GM21528 (cell line): ENCODE results near the gene ZNF398.
"Not testable (repeated sequence)": the region's sequence is repeated elsewhere in the genome, so short reads cannot be mapped to it uniquely, and the experiment has no call there.

Experiments
- ATAC-seq: cut with Tn5 transposase; IDR thresholded peaks from one replicate; pipeline ENCODE4 v1.9.1; 2021; ENCODE audit warnings: mild to moderate bottlenecking, moderate library complexity; ENCODE audit not compliant: unreplicated experiment, low FRiP score

Gene ZNF398, protein sequence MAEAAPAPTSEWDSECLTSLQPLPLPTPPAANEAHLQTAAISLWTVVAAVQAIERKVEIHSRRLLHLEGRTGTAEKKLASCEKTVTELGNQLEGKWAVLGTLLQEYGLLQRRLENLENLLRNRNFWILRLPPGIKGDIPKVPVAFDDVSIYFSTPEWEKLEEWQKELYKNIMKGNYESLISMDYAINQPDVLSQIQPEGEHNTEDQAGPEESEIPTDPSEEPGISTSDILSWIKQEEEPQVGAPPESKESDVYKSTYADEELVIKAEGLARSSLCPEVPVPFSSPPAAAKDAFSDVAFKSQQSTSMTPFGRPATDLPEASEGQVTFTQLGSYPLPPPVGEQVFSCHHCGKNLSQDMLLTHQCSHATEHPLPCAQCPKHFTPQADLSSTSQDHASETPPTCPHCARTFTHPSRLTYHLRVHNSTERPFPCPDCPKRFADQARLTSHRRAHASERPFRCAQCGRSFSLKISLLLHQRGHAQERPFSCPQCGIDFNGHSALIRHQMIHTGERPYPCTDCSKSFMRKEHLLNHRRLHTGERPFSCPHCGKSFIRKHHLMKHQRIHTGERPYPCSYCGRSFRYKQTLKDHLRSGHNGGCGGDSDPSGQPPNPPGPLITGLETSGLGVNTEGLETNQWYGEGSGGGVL

DNA sequence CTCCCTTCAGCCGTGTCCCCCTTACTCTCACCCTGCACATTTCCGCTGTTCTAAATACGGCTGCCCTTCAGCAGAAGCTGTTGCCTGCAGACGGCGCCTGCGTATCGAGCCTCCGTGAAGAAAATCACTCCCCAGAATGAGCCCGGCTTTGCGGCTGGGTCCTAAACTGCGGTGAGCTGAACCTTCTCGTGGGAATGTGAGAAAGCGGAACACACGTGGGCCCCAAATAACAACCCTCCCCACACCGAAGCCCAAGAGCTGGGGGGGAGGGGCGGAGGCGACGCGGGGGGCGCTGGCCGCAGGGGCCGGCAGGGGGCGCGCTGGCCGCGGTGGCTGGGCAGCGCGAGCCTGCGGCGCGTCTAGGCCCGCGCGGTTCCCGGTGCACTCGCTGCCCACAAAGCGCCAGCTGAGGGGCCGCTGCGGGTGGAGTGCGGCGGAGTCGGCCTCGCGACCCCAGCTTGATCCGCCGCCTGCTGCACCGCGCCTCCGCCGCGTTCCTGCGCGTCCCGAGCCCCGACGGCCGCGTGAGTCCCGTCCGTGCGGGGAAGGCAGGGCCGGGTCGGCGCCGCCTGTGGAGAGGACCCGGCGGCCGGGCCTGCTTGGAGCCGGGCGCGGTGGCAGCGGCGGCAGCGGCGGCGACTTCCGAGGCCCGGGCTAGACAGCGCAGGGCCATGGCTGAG lies at the start of gene ZNF398:
TSS of gene ZNF398 (plus strand) at position 382 of the 680 bp plus-strand sequence. CDS start at position 672, 290 bp downstream.
- ATAC-seq: peak; percentile 75

DNA sequence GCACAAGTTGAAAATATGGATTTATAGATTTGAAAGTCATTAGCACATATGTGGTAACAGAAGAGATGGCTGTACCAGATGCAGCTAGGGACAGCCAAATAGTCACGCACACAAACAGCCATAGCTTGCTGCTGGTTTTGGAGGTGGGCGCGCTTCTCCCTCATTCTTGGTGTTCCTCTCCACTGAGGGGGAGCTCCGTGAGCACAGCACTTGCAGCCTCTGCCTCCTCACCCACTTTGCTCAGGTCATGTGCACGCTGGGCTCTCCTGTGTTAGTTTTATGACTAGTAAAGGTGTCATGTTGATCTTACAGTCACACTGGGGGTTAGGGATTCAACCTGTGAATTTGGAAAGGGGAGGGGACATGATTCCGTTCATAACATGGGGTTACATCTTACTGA lies 48.2 kb upstream of the ZNF398 start:
- no peak for ATAC-seq

DNA sequence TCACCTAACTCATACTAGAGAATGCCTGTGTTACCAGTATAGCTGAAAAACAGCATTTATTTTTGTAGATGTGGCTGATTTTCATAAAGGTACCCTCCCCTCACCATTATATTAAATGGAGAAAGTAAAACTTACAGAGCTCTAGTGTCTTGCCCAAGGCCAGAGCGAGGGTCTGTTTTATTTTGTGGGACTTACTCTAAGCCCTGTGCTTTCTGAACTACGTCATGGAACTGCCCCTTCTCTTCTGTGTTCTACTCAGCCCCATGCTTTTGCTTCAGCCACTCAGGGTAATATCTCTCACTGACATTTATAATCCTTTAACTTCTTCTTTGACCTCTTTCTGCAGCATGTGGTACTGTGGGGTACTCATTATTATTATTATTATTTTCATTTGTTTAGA lies 46.4 kb upstream of the ZNF398 start:
- ATAC-seq: no peak

DNA sequence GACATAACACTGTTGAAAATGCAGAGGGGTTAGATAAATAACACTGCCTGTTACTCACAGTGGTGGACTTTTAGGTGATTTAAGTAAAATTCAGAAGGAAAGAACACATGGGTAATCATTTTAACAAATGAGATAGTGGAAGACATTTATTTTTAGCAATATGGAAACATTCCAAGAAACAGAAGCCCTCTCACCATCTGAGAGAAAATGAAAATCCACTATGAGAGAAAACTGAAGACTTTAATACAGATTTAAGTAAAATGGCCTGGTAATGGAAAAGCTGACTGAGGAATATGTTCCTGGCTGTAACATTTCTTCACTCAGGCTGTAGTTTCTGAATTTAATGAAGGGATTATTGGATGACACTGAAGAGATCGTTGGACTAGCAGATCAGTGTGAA lies 44.6 kb upstream of the ZNF398 start:
- ATAC-seq: no peak

DNA sequence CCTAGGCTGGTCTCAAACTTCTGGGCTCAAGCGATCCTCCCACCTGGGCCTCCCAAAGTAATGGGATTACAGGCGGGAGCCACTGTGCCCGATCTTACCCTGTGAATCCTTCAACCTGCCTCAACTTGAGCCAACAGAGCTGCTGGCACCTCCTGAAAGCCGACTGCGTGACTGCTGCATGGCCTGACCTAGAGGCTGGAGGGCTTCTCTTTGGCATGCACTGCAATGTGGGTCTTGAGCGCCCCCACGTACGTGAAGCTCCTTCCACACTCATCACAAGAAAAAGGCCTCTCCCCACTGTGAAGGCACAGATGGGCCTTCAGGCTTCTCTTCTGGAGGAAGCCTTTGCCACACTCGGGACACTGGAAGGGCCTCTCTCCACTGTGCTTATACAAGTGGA lies 43.8 kb upstream of the ZNF398 start:
- ATAC-seq: no peak

DNA sequence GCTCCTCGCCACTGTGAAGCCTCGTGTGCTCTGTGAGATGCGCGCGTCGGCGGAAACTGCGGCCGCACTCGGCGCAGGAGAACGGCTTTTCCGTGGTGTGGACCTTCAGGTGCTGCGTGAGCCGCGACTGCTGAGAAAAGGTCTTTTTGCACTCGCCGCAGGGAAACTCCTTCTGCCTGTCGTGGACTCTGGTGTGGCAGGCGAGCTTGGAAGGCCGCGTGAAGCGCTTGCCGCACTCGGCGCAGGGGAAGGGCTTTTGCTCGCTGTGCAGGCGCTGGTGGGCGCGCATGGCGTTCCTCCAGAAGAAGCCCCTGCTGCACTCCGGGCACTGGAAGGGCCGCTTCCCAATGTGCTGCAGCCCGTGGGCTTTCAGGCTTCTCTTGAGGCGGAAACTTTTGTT lies 43.0 kb upstream of the ZNF398 start:
- ATAC-seq: no peak

DNA sequence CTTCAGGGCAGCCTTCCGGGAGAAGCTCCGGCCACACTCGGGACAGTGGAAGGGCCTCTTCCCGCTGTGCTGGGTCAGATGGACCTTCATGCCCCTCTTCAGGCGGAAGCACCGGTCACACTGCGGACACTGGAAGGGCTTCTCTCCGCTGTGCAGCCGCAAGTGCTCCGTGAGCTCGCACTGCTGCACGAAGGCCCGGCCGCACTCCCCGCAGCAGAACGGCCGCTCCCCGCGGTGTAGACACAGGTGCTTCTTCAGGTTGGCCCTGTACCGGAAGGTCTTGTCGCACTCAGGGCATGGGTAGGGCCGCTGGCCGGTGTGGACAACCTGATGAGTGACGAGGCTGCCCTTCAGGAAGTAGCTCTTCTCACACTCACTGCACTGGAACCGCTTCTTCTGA lies 42.5 kb upstream of the ZNF398 start:
- ATAC-seq: no peak

DNA sequence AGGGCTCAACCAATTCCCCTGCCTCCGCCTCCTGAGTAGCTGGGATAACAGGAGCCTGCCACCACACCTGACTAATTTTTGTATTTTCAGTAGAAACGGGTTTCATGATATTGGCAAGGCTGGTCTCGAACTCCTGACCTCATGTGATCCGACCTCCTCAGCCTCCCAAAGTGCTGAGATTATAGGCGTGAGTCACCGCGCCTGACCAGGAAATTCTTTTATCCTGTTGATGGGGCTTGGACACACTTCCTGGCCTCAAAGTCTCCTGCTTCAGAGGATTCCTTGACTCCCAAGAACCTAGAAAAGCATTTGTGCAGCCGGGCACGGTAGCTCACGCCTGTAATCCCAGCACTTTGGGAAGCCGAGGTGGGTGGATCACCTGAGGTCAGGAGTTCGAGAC lies 37.3 kb upstream of the ZNF398 start:
- no peak for ATAC-seq

DNA sequence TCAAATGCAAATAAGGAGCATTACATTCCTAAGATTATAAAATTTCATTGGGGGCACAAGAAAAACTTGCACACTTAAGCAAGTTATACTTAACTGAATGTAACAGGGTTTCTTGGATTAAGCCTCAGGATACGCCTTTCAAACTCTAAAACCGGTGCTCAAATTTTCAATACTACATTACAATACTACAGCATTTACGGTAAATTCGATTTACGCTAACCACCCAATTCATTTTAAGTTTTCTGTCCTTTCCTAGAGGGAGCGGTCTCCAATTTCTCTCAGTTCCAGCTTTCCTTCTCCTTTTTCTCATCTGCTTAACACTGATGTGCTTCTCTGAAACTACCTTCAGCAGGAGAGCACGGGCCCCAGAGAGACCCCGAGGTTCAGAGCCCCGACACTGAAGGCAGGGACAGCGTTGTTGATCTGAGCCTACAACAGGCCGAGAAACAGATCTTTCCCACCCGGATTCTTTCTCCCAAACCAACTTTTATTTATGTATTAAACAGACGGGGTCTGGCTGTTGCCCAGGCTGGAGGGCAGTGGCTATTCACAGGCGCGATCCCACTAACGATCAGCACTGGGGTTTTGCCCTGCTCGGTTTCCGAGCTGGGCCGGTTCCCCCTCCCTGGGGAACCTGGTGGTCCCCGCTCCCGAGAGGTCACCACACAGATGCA lies 21.9 kb upstream of the ZNF398 start:
- no peak for ATAC-seq

DNA sequence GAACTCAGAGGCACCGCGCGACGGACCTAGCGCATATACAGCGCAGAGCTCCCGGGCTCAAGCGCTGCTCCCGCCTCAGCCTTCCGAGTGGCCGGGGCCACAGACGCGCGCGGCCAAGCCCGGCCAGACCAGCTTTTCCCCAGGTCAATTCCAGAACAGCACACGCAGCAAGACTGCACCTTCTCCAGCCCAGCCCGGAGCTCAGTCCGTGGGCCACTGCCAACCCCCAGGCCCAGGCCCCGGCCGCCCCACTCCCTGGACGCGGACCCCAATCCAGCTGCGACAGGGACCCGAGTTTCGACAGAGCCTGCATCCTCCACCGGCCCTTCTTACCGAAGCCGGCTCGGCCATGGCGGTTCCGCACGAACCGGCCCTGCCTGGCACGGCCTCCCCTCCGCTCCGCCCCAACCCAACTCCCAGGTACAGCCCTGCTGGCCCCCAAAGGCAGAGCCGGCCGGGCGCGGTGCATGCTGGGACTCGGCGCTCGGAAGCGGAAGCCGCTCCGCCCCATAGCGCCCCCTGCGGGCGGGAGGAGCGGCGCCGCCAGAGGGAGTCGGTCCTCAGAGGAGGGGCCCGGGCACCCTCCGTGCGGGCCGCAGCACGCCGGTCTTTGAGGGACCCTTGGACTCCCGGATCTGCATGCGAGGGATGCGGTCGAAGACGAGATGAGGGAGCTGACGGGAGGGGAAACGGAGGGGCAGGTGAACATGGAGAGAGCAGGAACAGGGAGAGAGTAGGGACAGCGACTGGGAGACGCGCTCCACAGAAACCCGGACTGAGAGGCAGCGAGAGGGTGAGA lies 21.2 kb upstream of the ZNF398 start, which contains the start of gene ZNF425:
TSS of gene ZNF425 (minus strand) at position 462 of the 799 bp plus-strand sequence. CDS start at position 351, 111 bp downstream.
- ATAC-seq: peak; percentile 89

DNA sequence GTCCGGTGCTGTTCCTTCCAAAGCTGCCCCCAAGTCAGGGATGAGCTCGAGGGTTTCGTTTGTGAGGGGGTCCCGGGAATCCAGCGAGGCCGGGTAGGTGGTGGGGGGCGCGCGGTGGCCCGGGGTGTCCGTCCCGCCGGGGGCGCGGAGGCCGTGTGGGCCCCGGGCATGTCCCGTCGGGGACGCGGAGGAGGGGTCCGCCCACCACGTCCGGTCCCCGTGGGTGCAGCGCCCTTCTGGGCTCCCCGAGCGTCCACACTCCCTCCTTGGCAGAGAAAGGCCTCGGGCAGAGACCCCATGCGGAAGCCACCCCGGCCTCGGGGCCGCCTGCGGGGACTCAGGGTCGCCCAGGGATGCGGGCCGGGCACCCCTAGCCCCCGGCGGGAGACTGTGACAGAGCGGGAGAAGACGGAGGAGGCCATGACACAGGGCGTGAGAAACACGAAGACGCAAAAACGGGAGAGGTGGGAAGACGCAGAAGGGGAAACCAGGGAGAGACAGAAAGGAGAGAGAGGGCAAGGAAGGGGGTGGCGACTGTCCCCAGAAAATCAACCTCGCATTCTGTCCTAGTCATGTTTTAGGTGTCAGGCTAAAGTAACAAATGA lies 20.5 kb upstream of the ZNF398 start:
- peak; percentile 52 for ATAC-seq

DNA sequence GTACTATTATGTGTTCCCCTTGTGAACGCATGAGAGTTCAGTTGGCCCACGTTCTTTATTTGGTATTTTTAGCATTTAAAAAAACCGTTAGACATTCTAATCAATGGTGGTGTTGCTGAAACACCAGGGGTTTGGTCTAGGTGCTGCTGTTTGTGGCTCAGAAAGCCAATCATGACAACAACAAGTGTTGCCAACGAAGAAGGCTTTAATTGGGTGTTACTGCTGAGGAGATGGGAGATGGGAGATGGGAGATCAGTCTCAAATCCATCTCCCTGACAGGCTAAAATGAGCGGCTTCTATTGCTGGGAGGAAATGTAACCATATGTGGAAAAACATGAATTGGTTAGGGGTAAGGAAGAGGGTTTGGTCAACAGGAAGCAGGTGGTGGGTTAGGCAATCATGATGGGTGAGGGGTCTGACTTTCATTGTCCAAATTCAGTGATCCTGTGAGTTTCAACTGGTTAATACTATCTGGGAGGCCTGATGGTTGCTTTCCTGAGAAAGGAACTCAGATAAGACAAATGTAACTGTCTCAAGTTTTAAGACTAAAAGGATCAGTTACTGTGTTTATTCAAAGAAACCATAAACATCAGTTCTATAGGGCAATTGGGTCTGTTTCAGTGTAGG lies 16.6 kb upstream of the ZNF398 start:
- no peak for ATAC-seq

DNA sequence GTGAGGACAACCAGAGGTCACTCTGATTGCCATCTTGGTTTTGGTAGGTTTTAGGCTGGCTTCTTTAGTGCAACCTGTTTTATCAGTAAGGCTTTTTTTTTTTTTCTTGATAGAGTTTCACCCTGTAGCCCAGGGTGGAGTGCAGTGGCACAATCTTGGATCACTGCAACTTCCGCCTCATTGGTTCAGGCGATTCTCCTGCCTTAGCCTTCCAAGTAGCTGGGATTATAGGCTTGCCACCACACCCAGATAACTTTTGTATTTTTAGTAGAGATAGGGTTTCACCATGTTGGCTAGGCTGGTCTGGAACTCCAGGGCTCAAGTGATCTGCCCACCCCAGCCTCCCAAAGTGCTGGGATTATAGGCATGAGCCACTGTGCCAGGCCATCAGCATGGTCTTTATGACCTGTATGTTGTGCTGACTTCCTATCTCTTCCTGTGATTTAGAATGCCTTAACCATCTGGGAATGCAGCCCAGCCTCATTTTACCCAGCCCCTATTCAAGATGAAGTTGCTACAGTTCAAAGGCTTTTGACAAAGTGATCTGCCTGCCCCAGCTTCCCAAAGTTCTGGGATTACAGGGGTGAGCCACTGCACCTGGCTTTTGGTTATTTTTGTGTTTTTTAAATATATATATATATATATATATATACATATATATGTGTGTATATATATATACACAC lies 14.1 kb upstream of the ZNF398 start:
- no peak for ATAC-seq

DNA sequence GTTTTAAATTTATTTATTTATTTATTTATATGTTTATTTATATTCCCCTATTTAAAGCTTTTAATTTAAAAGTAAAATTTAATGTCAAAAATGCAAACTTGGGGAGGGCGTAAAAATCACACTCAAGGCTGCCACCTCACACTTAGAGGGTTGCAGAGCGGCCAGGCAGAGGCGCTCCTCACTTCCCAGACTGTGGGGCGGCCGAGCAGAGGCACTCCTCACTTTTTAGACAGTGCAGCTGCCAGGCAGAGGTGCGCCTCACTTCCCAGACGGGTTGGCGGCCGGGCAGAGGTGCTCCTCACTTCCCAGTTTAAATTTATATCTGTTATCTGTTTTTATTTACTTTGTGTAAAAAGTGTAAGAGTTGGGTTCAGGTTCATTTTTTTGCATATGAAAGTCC lies 11.1 kb upstream of the ZNF398 start:
- no peak for ATAC-seq

DNA sequence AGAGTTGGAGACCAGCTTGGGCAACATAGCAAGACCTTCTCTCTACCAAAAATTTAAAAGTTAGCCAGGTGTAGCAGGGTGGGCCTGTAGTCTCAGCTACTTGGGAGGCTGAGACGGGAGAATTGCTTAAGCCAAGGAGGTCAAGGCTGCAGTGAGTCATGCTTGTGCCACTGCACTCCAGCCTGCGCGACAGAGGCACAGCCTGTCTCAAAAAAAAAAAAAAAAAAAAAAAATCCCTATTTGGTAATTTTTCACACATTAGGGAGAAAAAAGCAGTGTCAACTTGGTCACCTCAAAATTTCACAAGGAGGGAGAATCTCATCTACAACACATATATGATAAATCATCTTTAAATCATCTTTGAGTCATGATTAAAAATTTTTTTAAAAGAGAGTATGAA lies 6.4 kb upstream of the ZNF398 start:
- no peak for ATAC-seq

DNA sequence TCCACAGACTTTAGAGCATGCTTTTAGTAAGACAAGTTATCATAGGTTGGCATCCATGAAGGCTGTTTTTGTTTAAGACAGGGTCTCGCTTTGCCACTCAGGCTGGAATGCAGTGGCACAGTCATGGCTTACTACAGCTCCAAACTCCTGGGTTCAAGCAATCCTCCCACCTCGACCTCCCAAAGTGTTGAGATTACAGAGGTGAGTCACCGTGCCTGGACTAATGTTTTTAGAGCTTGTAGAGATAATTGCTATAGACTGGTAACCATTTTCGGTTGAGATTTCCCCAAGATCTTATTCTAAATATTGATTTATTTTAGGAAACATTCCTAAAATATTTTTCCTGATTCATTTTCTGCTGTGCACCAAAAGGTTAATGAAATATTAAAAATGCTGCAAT lies 5.4 kb upstream of the ZNF398 start:
- ATAC-seq: no peak

DNA sequence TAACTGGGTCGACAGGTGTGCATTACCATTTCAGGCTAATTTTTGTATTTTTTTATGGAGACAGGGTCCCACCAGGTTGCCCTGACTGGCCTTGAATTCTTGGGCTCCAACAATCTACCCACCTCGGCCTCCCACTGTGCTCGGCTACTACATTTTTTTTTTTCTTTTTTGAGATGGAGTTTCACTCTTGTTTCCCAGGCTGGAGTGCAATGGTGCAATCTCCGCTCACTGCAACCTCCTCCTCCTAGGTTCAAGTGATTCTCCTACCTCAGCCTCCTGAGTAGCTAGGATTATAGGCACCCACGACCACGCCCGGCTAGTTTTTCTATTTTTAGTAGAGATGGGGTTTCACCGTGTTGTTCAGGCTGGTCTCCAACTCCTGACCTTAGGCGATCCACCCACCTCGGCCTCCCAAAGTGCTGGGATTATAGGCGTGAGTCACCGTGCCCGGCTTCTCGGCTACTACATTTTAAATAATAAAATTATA lies 2.8 kb upstream of the ZNF398 start:
- not testable (repeated sequence) for ATAC-seq

DNA sequence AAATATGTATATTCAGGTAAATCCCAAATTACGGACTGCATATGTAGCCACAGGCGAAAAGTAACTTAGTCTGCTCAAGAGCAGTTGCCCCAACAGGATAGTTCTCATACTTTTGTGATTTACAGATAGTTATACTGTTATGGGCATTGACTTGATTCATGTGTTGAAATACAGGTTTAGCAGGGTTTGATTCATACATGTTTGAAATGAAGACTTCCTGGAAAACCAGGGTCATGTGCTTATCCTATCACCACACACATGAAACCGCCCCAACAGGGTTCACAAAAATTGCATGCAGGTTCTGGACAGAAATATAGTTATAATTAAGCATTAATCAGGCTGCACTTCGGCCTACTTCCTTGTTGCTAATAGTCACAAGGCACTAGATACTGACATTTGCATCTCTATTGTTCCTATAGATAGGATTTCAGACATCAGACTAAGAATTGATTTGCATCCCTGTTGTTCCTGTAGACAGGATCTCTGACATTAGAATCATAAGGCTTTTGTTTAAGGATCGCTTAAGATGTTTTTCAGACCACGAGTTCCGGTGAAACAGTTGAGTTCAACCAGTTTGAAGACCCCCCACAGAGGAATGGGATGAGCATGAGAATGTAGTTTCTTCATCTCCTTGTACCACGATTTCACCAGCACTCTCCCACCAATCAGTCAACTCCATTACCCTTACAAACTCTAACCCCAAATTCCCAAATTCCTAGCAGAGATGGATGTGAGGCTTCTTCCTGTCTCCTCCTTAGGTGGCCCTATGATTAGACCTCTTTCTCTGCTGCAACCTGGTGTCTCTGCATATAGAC lies 2.0 kb upstream of the ZNF398 start:
- no peak for ATAC-seq
